ENCODE measurements around the gene MAP1LC3B. TPM values are rescaled to one million over a fixed set of nuclear protein-coding genes. Genes with fewer than 3 reads are reported as not detected.

The MAP1LC3B gene
- total and polyA plus RNA-seq, 2 donors (not counting 1 experiment from before 2014, with no cell fraction given), result 72.7 to 75.8 TPM

DNA sequence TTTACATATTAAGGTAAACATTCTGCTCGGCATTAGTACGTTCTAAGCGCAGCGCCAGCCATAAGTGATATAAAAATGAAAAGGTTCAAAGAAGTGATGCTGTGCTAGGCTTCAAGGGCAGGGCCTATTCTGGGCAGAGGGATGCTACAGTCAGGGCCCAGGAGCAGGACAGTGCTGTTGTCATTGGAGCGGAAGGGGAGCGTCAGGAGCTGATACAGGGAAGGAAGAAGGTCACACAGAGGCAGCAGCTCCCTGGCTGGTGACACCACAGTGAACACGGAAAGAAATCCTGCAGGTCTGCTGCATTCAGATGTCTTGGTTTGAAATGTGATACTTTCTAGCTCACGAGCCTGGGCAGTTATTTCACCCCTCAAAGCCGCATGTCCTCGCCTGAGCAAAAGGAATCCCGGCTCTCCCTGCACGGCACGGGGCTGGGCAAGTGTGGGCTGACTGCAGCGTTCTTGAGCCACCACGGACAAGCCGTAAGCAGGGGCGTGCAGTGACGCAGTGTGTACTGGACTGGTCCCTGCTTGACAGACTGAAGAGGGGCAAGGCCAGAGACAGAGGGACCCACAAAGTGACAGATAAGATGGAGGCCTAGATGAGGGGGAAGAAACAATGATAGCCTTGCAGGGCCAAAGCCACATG lies 59.6 kb downstream of the MAP1LC3B start:
- Histone ChIP-seq H3K79me2 (ENCODE audit: control insufficient read depth, insufficient read depth, low read length) (no peaks in the 10 kb centered on the region), H3K9me3 (ENCODE audit: control extremely low read depth in 1 of 3, control insufficient read depth in 2 of 3, insufficient read depth in 1 of 3, low read length in 2 of 3) (no peaks in the 10 kb centered on the region), H3K4me2 (replicated peaks; ENCODE audit: low read depth, low read length, poor library complexity, severe bottlenecking) (no peak overlapping the region), H3K4me3 (ENCODE audit: control extremely low read depth in 1 of 5, extremely low read depth in 1 of 5, insufficient read depth in 1 of 5, low read depth in 2 of 5, low read length in 4 of 5) (no peak overlapping the region), H3K27me3 (replicated peaks in 1 of 4; ENCODE audit: control extremely low read depth in 1 of 4, control insufficient read depth in 3 of 4, insufficient read depth in 4 of 4, low read length in 3 of 4) (no peaks in the 10 kb centered on the region), H3K36me3 (replicated peaks in 1 of 2; ENCODE audit: control extremely low read depth in 1 of 2, control insufficient read depth in 1 of 2, extremely low read depth in 1 of 2, insufficient read depth in 2 of 2, low read length in 1 of 2) (no peaks in the 10 kb centered on the region), H4K20me1 (ENCODE audit: control insufficient read depth, insufficient read depth, low read length, poor library complexity, severe bottlenecking) (no peaks in the 10 kb centered on the region), H3K9ac (ENCODE audit: low read length) (no peak overlapping the region), H3K4me1 (ENCODE audit: control insufficient read depth in 2 of 2, insufficient read depth in 2 of 2, low read length in 2 of 2) (no peaks in the 10 kb centered on the region), H3K27ac (ENCODE audit: low read length in 2 of 2) (no peak overlapping the region), H2AFZ (ENCODE audit: insufficient read depth, low read depth, low read length, poor library complexity, severe bottlenecking) (no peak overlapping the region)
- intact Hi-C loops (cut with micrococcal nuclease), result no loop called here
- Mint-ChIP-seq H3K4me3 (no peak overlapping the region), H3K9me3 (ENCODE audit: insufficient read depth) (no peaks in the 10 kb centered on the region), H3K27me3 (no peaks in the 10 kb centered on the region), H3K4me1 (no peaks in the 10 kb centered on the region), H3K27ac (no peak overlapping the region)
- ATAC-seq (ENCODE audit: low read depth) (no peak), DNase-seq (no peak)
- CTCF ChIA-PET, result interaction anchor here (1.4 kb wide), 1 partner anchor 10 kb away, joined by 3 read pairs; no protein-coding TSS in a partner anchor
- TF ChIP-seq, protein P1, sequence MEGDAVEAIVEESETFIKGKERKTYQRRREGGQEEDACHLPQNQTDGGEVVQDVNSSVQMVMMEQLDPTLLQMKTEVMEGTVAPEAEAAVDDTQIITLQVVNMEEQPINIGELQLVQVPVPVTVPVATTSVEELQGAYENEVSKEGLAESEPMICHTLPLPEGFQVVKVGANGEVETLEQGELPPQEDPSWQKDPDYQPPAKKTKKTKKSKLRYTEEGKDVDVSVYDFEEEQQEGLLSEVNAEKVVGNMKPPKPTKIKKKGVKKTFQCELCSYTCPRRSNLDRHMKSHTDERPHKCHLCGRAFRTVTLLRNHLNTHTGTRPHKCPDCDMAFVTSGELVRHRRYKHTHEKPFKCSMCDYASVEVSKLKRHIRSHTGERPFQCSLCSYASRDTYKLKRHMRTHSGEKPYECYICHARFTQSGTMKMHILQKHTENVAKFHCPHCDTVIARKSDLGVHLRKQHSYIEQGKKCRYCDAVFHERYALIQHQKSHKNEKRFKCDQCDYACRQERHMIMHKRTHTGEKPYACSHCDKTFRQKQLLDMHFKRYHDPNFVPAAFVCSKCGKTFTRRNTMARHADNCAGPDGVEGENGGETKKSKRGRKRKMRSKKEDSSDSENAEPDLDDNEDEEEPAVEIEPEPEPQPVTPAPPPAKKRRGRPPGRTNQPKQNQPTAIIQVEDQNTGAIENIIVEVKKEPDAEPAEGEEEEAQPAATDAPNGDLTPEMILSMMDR (IDR thresholded peaks at IDR 0.05), result no peak
- TF ChIP-seq EZH2 (IDR thresholded peaks at IDR 0.05; ENCODE audit: borderline replicate concordance, insufficient read depth, low read depth, low read length, poor library complexity, severe bottlenecking), result no peak
- 96% methylated on average over 17 of the region's 18 CpGs for WGBS (ENCODE audit: insufficient coverage)
- POLR2A ChIA-PET, result no interaction called here

DNA sequence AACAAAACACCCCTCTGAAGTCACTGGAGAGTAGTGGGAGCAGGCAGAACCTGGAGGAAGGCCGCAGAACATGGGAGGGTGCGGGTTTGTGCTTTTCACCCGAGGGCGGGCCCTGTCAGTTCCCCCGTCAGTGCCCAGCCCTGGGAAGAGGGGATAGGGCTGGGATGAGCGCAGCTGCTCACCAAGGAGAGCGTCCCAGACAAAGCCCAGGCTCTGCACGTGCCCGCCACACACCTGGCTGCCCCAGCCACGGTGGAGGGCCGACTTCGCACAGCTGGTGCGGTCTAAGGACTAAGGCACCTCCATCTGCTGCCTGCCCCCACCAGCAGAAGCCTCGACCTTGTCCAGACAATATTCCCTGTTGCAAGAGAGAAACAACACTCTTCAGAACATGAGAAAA lies 61.2 kb downstream of the MAP1LC3B start:
- Histone ChIP-seq H3K4me3 (ENCODE audit: control extremely low read depth in 1 of 5, extremely low read depth in 1 of 5, insufficient read depth in 1 of 5, low read depth in 2 of 5, low read length in 4 of 5) (no peak overlapping the region), H3K9me3 (ENCODE audit: control extremely low read depth in 1 of 3, control insufficient read depth in 2 of 3, insufficient read depth in 1 of 3, low read length in 2 of 3) (no peaks in the 10 kb centered on the region), H2AFZ (ENCODE audit: insufficient read depth, low read depth, low read length, poor library complexity, severe bottlenecking) (no peak overlapping the region), H3K79me2 (ENCODE audit: control insufficient read depth, insufficient read depth, low read length) (no peaks in the 10 kb centered on the region), H4K20me1 (ENCODE audit: control insufficient read depth, insufficient read depth, low read length, poor library complexity, severe bottlenecking) (no peaks in the 10 kb centered on the region), H3K27me3 (replicated peaks in 1 of 4; ENCODE audit: control extremely low read depth in 1 of 4, control insufficient read depth in 3 of 4, insufficient read depth in 4 of 4, low read length in 3 of 4) (no peaks in the 10 kb centered on the region), H3K9ac (ENCODE audit: low read length) (no peak overlapping the region), H3K27ac (ENCODE audit: low read length in 2 of 2) (no peak overlapping the region), H3K4me1 (ENCODE audit: control insufficient read depth in 2 of 2, insufficient read depth in 2 of 2, low read length in 2 of 2) (no peaks in the 10 kb centered on the region), H3K36me3 (replicated peaks in 1 of 2; ENCODE audit: control extremely low read depth in 1 of 2, control insufficient read depth in 1 of 2, extremely low read depth in 1 of 2, insufficient read depth in 2 of 2, low read length in 1 of 2) (peaks cover 0 to 2% of the 10 kb centered on the region in 2 experiments), H3K4me2 (replicated peaks; ENCODE audit: low read depth, low read length, poor library complexity, severe bottlenecking) (no peak overlapping the region)
- no peak overlapping the region for H3K4me3 Mint-ChIP-seq
- H3K27me3 Mint-ChIP-seq, result no peaks in the 10 kb centered on the region
- no peak overlapping the region for H3K27ac Mint-ChIP-seq
- no peak for TF ChIP-seq EZH2 (IDR thresholded peaks at IDR 0.05; ENCODE audit: borderline replicate concordance, insufficient read depth, low read depth, low read length, poor library complexity, severe bottlenecking)
- TF ChIP-seq, protein P1 (IDR thresholded peaks at IDR 0.05), result no peak
- WGBS (ENCODE audit: insufficient coverage), result 96% methylated on average over 9 of the region's 14 CpGs
- no peak for DNase-seq
- ATAC-seq (ENCODE audit: low read depth), result no peak
- intact Hi-C loops (cut with micrococcal nuclease), result no loop called here
- CTCF ChIA-PET, result interaction anchor here (1.1 to 1.2 kb wide), 2 partner anchors 36 to 129 kb away, joined by 3 read pairs; no protein-coding TSS in a partner anchor
- no peaks in the 10 kb centered on the region for H3K9me3 Mint-ChIP-seq (ENCODE audit: insufficient read depth)
- POLR2A ChIA-PET, result no interaction called here
- H3K4me1 Mint-ChIP-seq, result no peaks in the 10 kb centered on the region

All from B cell (primary cell).